ENCODE data around the gene TACR2.
A peak's percentile ranks its signal among the peaks of the same experiment; 100 is the strongest.

The TACR2 gene

GRCh38 chr10:69418052-69418752 lies 1.5 kb upstream of the TACR2 start:
- peaks cover 0 to 23% (median 0%) of the 10 kb centered on the region in 3 experiments for H3K27me3 ChIP-seq (ENCODE audit: control insufficient read depth in 3 of 3, insufficient read depth in 3 of 3, low read depth in 1 of 3, low read length in 3 of 3)
- DNase-seq (ENCODE audit: low spot score): no peak
- H4K8ac ChIP-seq (ENCODE audit: low read depth, low read length): no peak overlapping the region
- H2BK12ac ChIP-seq (ENCODE audit: low read length): no peak overlapping the region
- no peak overlapping the region for H4K91ac ChIP-seq (ENCODE audit: low read depth, low read length, poor library complexity)
- no peaks in the 10 kb centered on the region for H3K36me3 ChIP-seq (replicated peaks in 1 of 2; ENCODE audit: control insufficient read depth in 2 of 2, insufficient read depth in 2 of 2, low read length in 2 of 2)
- no peak overlapping the region for H3K9ac ChIP-seq (ENCODE audit: low read depth, low read length, poor library complexity)
- H2BK120ac ChIP-seq (ENCODE audit: low read depth, low read length): no peak overlapping the region
- no peak overlapping the region for H2AK5ac ChIP-seq (ENCODE audit: low read depth, low read length)
- no peak overlapping the region for H2BK15ac ChIP-seq (ENCODE audit: low read length)
- H3K4me3 ChIP-seq (ENCODE audit: low read length in 2 of 2): no peak overlapping the region
- no peak overlapping the region for H2BK5ac ChIP-seq (ENCODE audit: low read length)
- H3K18ac ChIP-seq (ENCODE audit: low read length): no peak overlapping the region
- H3K27ac ChIP-seq (replicated peaks; ENCODE audit: low read length): no peak overlapping the region
- H3K23ac ChIP-seq (ENCODE audit: low read depth, low read length, poor library complexity): no peak overlapping the region
- H3K4me1 ChIP-seq (ENCODE audit: control insufficient read depth in 2 of 2, insufficient read depth in 1 of 2, low read depth in 1 of 2, low read length in 2 of 2): no peaks in the 10 kb centered on the region
- no peak overlapping the region for H3K14ac ChIP-seq (ENCODE audit: low read length)
- H2AFZ ChIP-seq (ENCODE audit: low read length): no peak overlapping the region
- H3K4me2 ChIP-seq (ENCODE audit: insufficient read depth, low read length, poor library complexity, severe bottlenecking): no peak overlapping the region
- no peaks in the 10 kb centered on the region for H3K9me3 ChIP-seq (replicated peaks in 1 of 2; ENCODE audit: control insufficient read depth in 2 of 2, insufficient read depth in 1 of 2, low read depth in 1 of 2, low read length in 2 of 2)
- WGBS, 2 donors (ENCODE audit: extremely low coverage in 2 of 2, insufficient read length in 2 of 2, insufficient replicate concordance in 1 of 2): no CpG with 5 or more reads among the region's 8 CpGs
- H3K79me1 ChIP-seq (ENCODE audit: low read depth, low read length): no peaks in the 10 kb centered on the region
- no peak overlapping the region for H3K4ac ChIP-seq (ENCODE audit: low read length)

DNA sequence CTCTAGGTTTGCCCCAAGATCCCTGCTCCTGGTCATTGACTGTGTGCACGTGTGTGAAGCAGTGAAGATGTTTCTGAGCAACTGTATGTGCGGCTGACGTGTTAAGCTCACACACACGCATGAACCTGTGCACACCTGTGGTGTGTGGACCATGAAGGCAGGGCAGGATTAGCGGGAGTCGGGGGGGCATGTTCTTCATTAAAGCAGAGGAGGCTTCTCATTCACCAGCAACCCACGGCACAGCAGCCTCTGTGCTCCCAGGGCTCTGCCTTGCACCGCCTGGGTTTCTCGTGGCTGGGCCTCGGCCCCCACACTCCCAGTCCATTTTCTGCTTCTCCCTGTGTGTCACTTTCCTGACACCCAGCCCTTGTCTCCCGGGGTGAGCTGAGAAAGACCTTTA lies 824 bp upstream of the TACR2 start:
- Histone ChIP-seq H3K27me3 (ENCODE audit: control insufficient read depth in 3 of 3, insufficient read depth in 3 of 3, low read depth in 1 of 3, low read length in 3 of 3) (peaks cover 0 to 19% (median 0%) of the 10 kb centered on the region in 3 experiments), H3K36me3 (replicated peaks in 1 of 2; ENCODE audit: control insufficient read depth in 2 of 2, insufficient read depth in 2 of 2, low read length in 2 of 2) (no peaks in the 10 kb centered on the region), H3K4me2 (ENCODE audit: insufficient read depth, low read length, poor library complexity, severe bottlenecking) (no peak overlapping the region), H2BK5ac (ENCODE audit: low read length) (no peak overlapping the region), H2BK12ac (ENCODE audit: low read length) (no peak overlapping the region), H3K4me1 (ENCODE audit: control insufficient read depth in 2 of 2, insufficient read depth in 1 of 2, low read depth in 1 of 2, low read length in 2 of 2) (no peaks in the 10 kb centered on the region), H2AFZ (ENCODE audit: low read length) (no peak overlapping the region), H3K9me3 (replicated peaks in 1 of 2; ENCODE audit: control insufficient read depth in 2 of 2, insufficient read depth in 1 of 2, low read depth in 1 of 2, low read length in 2 of 2) (no peaks in the 10 kb centered on the region), H3K4me3 (ENCODE audit: low read length in 2 of 2) (no peak overlapping the region), H4K8ac (ENCODE audit: low read depth, low read length) (no peak overlapping the region), H2AK5ac (ENCODE audit: low read depth, low read length) (peak overlapping the region; percentile 54), H2BK15ac (ENCODE audit: low read length) (no peak overlapping the region), H4K91ac (ENCODE audit: low read depth, low read length, poor library complexity) (no peak overlapping the region), H3K23ac (ENCODE audit: low read depth, low read length, poor library complexity) (peak overlapping the region; percentile 34), H3K14ac (ENCODE audit: low read length) (no peak overlapping the region), H3K18ac (ENCODE audit: low read length) (no peak overlapping the region), H3K9ac (ENCODE audit: low read depth, low read length, poor library complexity) (no peak overlapping the region), H3K27ac (replicated peaks; ENCODE audit: low read length) (no peak overlapping the region), H3K4ac (ENCODE audit: low read length) (no peak overlapping the region), H3K79me1 (ENCODE audit: low read depth, low read length) (no peaks in the 10 kb centered on the region), H2BK120ac (ENCODE audit: low read depth, low read length) (no peak overlapping the region)
- WGBS, 2 donors (ENCODE audit: extremely low coverage in 2 of 2, insufficient read length in 2 of 2, insufficient replicate concordance in 1 of 2): no CpG with 5 or more reads among the region's 11 CpGs
- DNase-seq (ENCODE audit: low spot score): no peak

GRCh38 chr10:69415951-69416350 lies 767 bp downstream of the TACR2 start:
- H3K79me1 ChIP-seq (ENCODE audit: low read depth, low read length): no peaks in the 10 kb centered on the region
- no peak overlapping the region for H3K4ac ChIP-seq (ENCODE audit: low read length)
- H3K4me1 ChIP-seq (ENCODE audit: control insufficient read depth in 2 of 2, insufficient read depth in 1 of 2, low read depth in 1 of 2, low read length in 2 of 2): no peaks in the 10 kb centered on the region
- H2BK120ac ChIP-seq (ENCODE audit: low read depth, low read length): no peak overlapping the region
- H4K91ac ChIP-seq (ENCODE audit: low read depth, low read length, poor library complexity): no peak overlapping the region
- H2AK5ac ChIP-seq (ENCODE audit: low read depth, low read length): peak overlapping the region; percentile 64
- WGBS, 2 donors (ENCODE audit: extremely low coverage in 2 of 2, insufficient read length in 2 of 2, insufficient replicate concordance in 1 of 2): no CpG with 5 or more reads among the region's 10 CpGs
- no peak overlapping the region for H3K27ac ChIP-seq (replicated peaks; ENCODE audit: low read length)
- no peak overlapping the region for H3K4me2 ChIP-seq (ENCODE audit: insufficient read depth, low read length, poor library complexity, severe bottlenecking)
- no peak overlapping the region for H2BK5ac ChIP-seq (ENCODE audit: low read length)
- DNase-seq (ENCODE audit: low spot score): no peak
- H3K36me3 ChIP-seq (replicated peaks in 1 of 2; ENCODE audit: control insufficient read depth in 2 of 2, insufficient read depth in 2 of 2, low read length in 2 of 2): no peaks in the 10 kb centered on the region
- H3K23ac ChIP-seq (ENCODE audit: low read depth, low read length, poor library complexity): no peak overlapping the region
- no peak overlapping the region for H2BK12ac ChIP-seq (ENCODE audit: low read length)
- no peak overlapping the region for H3K9ac ChIP-seq (ENCODE audit: low read depth, low read length, poor library complexity)
- peak overlapping the region; percentile 14 for H2BK15ac ChIP-seq (ENCODE audit: low read length)
- H3K4me3 ChIP-seq (ENCODE audit: low read length in 2 of 2): peak overlapping the region in 1 of 2 donors; percentile 32
- peaks cover 0 to 21% (median 0%) of the 10 kb centered on the region in 3 experiments for H3K27me3 ChIP-seq (ENCODE audit: control insufficient read depth in 3 of 3, insufficient read depth in 3 of 3, low read depth in 1 of 3, low read length in 3 of 3)
- no peaks in the 10 kb centered on the region for H3K9me3 ChIP-seq (replicated peaks in 1 of 2; ENCODE audit: control insufficient read depth in 2 of 2, insufficient read depth in 1 of 2, low read depth in 1 of 2, low read length in 2 of 2)
- no peak overlapping the region for H3K18ac ChIP-seq (ENCODE audit: low read length)
- H3K14ac ChIP-seq (ENCODE audit: low read length): peak overlapping the region; percentile 26
- no peak overlapping the region for H4K8ac ChIP-seq (ENCODE audit: low read depth, low read length)
- no peak overlapping the region for H2AFZ ChIP-seq (ENCODE audit: low read length)

GRCh38 chr10:69415049-69415448 lies 1.7 kb downstream of the TACR2 start:
- no peak overlapping the region for H4K91ac ChIP-seq (ENCODE audit: low read depth, low read length, poor library complexity)
- peak overlapping the region; percentile 1 for H2AK5ac ChIP-seq (ENCODE audit: low read depth, low read length)
- no peak for DNase-seq (ENCODE audit: low spot score)
- H3K27ac ChIP-seq (replicated peaks; ENCODE audit: low read length): no peak overlapping the region
- peak overlapping the region; percentile 53 for H3K18ac ChIP-seq (ENCODE audit: low read length)
- no peak overlapping the region for H3K4me2 ChIP-seq (ENCODE audit: insufficient read depth, low read length, poor library complexity, severe bottlenecking)
- H3K23ac ChIP-seq (ENCODE audit: low read depth, low read length, poor library complexity): no peak overlapping the region
- H3K4me3 ChIP-seq (ENCODE audit: low read length in 2 of 2): no peak overlapping the region
- no peaks in the 10 kb centered on the region for H3K79me1 ChIP-seq (ENCODE audit: low read depth, low read length)
- no peak overlapping the region for H2AFZ ChIP-seq (ENCODE audit: low read length)
- H3K9me3 ChIP-seq (replicated peaks in 1 of 2; ENCODE audit: control insufficient read depth in 2 of 2, insufficient read depth in 1 of 2, low read depth in 1 of 2, low read length in 2 of 2): no peaks in the 10 kb centered on the region
- peak overlapping the region; percentile 30 for H3K9ac ChIP-seq (ENCODE audit: low read depth, low read length, poor library complexity)
- peak overlapping the region; percentile 35 for H2BK15ac ChIP-seq (ENCODE audit: low read length)
- no peaks in the 10 kb centered on the region for H3K4me1 ChIP-seq (ENCODE audit: control insufficient read depth in 2 of 2, insufficient read depth in 1 of 2, low read depth in 1 of 2, low read length in 2 of 2)
- no peak overlapping the region for H2BK120ac ChIP-seq (ENCODE audit: low read depth, low read length)
- peak overlapping the region; percentile 63 for H2BK5ac ChIP-seq (ENCODE audit: low read length)
- H3K4ac ChIP-seq (ENCODE audit: low read length): no peak overlapping the region
- peaks cover 0 to 26% (median 0%) of the 10 kb centered on the region in 3 experiments for H3K27me3 ChIP-seq (ENCODE audit: control insufficient read depth in 3 of 3, insufficient read depth in 3 of 3, low read depth in 1 of 3, low read length in 3 of 3)
- no peaks in the 10 kb centered on the region for H3K36me3 ChIP-seq (replicated peaks in 1 of 2; ENCODE audit: control insufficient read depth in 2 of 2, insufficient read depth in 2 of 2, low read length in 2 of 2)
- H4K8ac ChIP-seq (ENCODE audit: low read depth, low read length): no peak overlapping the region
- no CpG with 5 or more reads among the region's 13 CpGs for WGBS, 2 donors (ENCODE audit: extremely low coverage in 2 of 2, insufficient read length in 2 of 2, insufficient replicate concordance in 1 of 2)
- no peak overlapping the region for H2BK12ac ChIP-seq (ENCODE audit: low read length)
- H3K14ac ChIP-seq (ENCODE audit: low read length): peak overlapping the region; percentile 43
